BJ (cell line): ENCODE results near the gene CEACAM1. TPM values are rescaled to one million over a fixed set of nuclear protein-coding genes. Genes with fewer than 3 reads are reported as not detected.
A peak's percentile ranks its signal among the peaks of the same experiment; 100 is the strongest.

Experiments
- CTCF ChIA-PET: fragments of 350-600 bp; formaldehyde crosslinking; extraction: SDS; loops from one replicate; lab custom pipeline; 2021; ENCODE audit warnings: antibody characterized with exemption, inconsistent platforms; lab: Yijun Ruan, JAX
- POLR2A ChIA-PET: fragments of 300-600 bp; sonication (Branson Sonifier 250); formaldehyde crosslinking; extraction: SDS; loops from one replicate; lab custom pipeline; 2021; ENCODE audit warnings: antibody characterized with exemption; lab: Charles Lee
- DNase-seq: peaks from one replicate; pipeline ENCODE4 v3.0.0-alpha.2; 2011; ENCODE audit warnings: low read depth
- H3K27me3 ChIP-seq: 2 replicates; pipeline ENCODE4 v1.6.0; 2011; ENCODE audit warnings: low read length; ENCODE audit not compliant: control insufficient read depth, insufficient read depth
- H3K36me3 ChIP-seq: 2 replicates; pipeline ENCODE4 v1.5.1; 2011; ENCODE audit warnings: low read length; ENCODE audit not compliant: control insufficient read depth, insufficient read depth
- H3K4me3 ChIP-seq: 2 replicates; pipeline ENCODE4 v1.5.1; 2011; ENCODE audit warnings: low read depth, mild to moderate bottlenecking, control low read depth, low read length
- CTCF ChIP-seq: IDR thresholded peaks from 2 replicates; pipeline ENCODE4 v1.5.1; 2011; ENCODE audit warnings: low read depth, mild to moderate bottlenecking, control low read depth, inconsistent platforms, low read length, moderate library complexity; ENCODE audit not compliant: insufficient read depth
- polyA plus RNA-seq: library from polyadenylated mRNA; depleted of rRNA; stranded (reverse); fragments of >200 nt; gene quantifications from 2 replicates; pipeline ENCODE4 v1.2.3, GENCODE V29; 2011

Gene CEACAM1
- polyA plus RNA-seq, 1 experiment: 0.11 TPM

GRCh38 chr19:42469311-42470235 is 58.7 kb downstream of the CEACAM1 start:
- Histone ChIP-seq H3K36me3 (no peaks in the 10 kb centered on the region), H3K27me3 (no peaks in the 10 kb centered on the region; the same call in 1 of the 2 replicates), H3K4me3 (no peak overlapping the region)
- ChIA-PET POLR2A (no interaction called here), CTCF (interaction anchor here (0.6 to 4.0 kb wide), 4 partner anchors 13 to 97 kb away, joined by 3 to 22 read pairs (median 4); no protein-coding TSS in a partner anchor)
- no peak for TF ChIP-seq CTCF
- DNase-seq: no peak

GRCh38 chr19:42468273-42468796 is 59.9 kb downstream of the CEACAM1 start:
- Histone ChIP-seq H3K36me3 (no peaks in the 10 kb centered on the region), H3K27me3 (no peaks in the 10 kb centered on the region; the same call in 1 of the 2 replicates), H3K4me3 (no peak overlapping the region)
- CTCF ChIA-PET: interaction anchor here (0.6 to 4.0 kb wide), 4 partner anchors 30 to 78 kb away, joined by 3 to 22 read pairs (median 12); partner anchors contain the start of gene CEACAM1
- peak; percentile 46 for DNase-seq
- POLR2A ChIA-PET: no interaction called here
- TF ChIP-seq CTCF: no peak

- Histone ChIP-seq H3K27me3 (no peaks in the 10 kb centered on the region; the same call in 1 of the 2 replicates), H3K4me3 (no peak overlapping the region), H3K36me3 (no peaks in the 10 kb centered on the region)
- ChIA-PET POLR2A (no interaction called here), CTCF (interaction anchor here (0.8 to 3.0 kb wide), 9 partner anchors 8 to 226 kb away, joined by 3 to 17 read pairs (median 7); partner anchors contain the start of gene CEACAM1)
- no peak for TF ChIP-seq CTCF
- no peak for DNase-seq
Observed at GRCh38 chr19:42467183-42467760, 61.0 kb downstream of the CEACAM1 start.

- H3K27me3 ChIP-seq: peaks cover 2% of the 10 kb centered on the region; the same call in 1 of the 2 replicates
- no peak for DNase-seq
- no peak for TF ChIP-seq CTCF
- H3K4me3 ChIP-seq: no peak overlapping the region
- H3K36me3 ChIP-seq: no peaks in the 10 kb centered on the region
- POLR2A ChIA-PET: no interaction called here
- CTCF ChIA-PET: interaction anchor here (0.8 to 3.0 kb wide), 9 partner anchors 9 to 227 kb away, joined by 3 to 17 read pairs (median 7); partner anchors contain the start of gene CEACAM1
Observed at GRCh38 chr19:42466521-42467182, 61.6 kb downstream of the CEACAM1 start.
